Ovary (tissue), 9 donors: ENCODE measurements around the gene SLK. TPM values are rescaled to one million over a fixed set of nuclear protein-coding genes. Genes with fewer than 3 reads are reported as not detected.

Experiments used
- DNase-seq, 5 donors: peaks; one replicate each; pipeline ENCODE4 v3.0.0-alpha.2; 2019 to 2020
- H3K27ac ChIP-seq, 2 donors: fragments of 200-600 bp; one replicate each; pipeline versions ENCODE4 v1.5.1 to v1.8.0; 2019 to 2022
- H3K27me3 ChIP-seq: fragments of 200-600 bp; one replicate; pipeline ENCODE4 v1.8.0; 2022
- H3K36me3 ChIP-seq: fragments of 200-600 bp; sonication (generic); one replicate; pipeline ENCODE4 v1.5.1; 2019
- H3K4me1 ChIP-seq: one replicate; pipeline ENCODE4 v1.8.1; 2013; ENCODE audit warnings: mild to moderate bottlenecking, moderate library complexity; ENCODE audit not compliant: insufficient read depth
- H3K4me3 ChIP-seq: fragments of 200-600 bp; sonication (generic); one replicate; pipeline ENCODE4 v1.5.1; 2017
- H3K9me3 ChIP-seq, 2 donors: fragments of 200-600 bp in 1 of 2; sonication (generic) in 1 of 2; one replicate each; pipeline versions ENCODE4 v1.5.1 to v1.8.1; 2013 to 2019; ENCODE audit warnings: mild to moderate bottlenecking in 1 of 2, moderate library complexity in 1 of 2
- EP300 ChIP-seq: sonication (generic); formaldehyde crosslinking; IDR thresholded peaks from one replicate; pipeline ENCODE4 v1.6.1; 2017; ENCODE audit warnings: antibody characterized with exemption
- POLR2A ChIP-seq: fragments of 450-650 bp; IDR thresholded peaks from one replicate; pipeline ENCODE4 v1.6.1; 2017; ENCODE audit warnings: antibody characterized with exemption, mild to moderate bottlenecking, moderate library complexity
- WGBS, 3 donors: extraction: QIAGEN DNeasy Blood & Tissue Kit in 1 of 3; methylation state at CpG; one replicate each; pipeline versions ENCODE4 v1.1.5 to v1.1.7; 2013 to 2017; 5-methylcytosine and 5-hydroxymethylcytosine counted together
- intact Hi-C, 4 donors: fragments of 100-400 bp; cut with DNase I; formaldehyde crosslinking; loops; one replicate each; pipeline versions ENCODE4 v1.11.0 to v1.15.1; 2022 to 2023
- polyA plus RNA-seq, 2 donors: library from polyadenylated mRNA; stranded (reverse); fragments of 200-250 nt in 1 of 2; fragments of 350-450 nt in 1 of 2; fragmentation: Illumina TruSeq in 1 of 2; extraction: RNeasy Lipid Tissue Mini Kit (QIAGEN cat#74804) in 1 of 2; gene quantifications; one replicate each; pipeline ENCODE4 v1.2.3, GENCODE V29; 2013 to 2014
- total RNA-seq, 7 donors: library from RNA; depleted of rRNA in 2 of 7; stranded (reverse); fragments of >200 nt in 2 of 7; fragmentation: NEBNext Ultra II Directional in 3 of 7; extraction: Animal tissue kit (Norgen Biotek cat#: 25700) in 3 of 7; gene quantifications; one replicate each; pipeline versions ENCODE4 v1.1.0 to v1.2.4, GENCODE V29; 2016 to 2023
- TF ChIP-seq, protein P1 (sequence below), 3 donors: fragments of 450-650 bp in 2 of 3; fragments of 200-600 bp in 1 of 3; IDR thresholded peaks; one replicate each; pipeline versions ENCODE4 v1.5.1 to v1.8.0; 2016 to 2022; ENCODE audit warnings: antibody characterized with exemption in 3 of 3, mild to moderate bottlenecking in 1 of 3
- donor health status: DM: no; HTN: no; CAD: no; lungs with moderate emphysema.
- donor health status: DM: no; HTN: no; CAD: no.
- donor health status: Bipolar disorder and iron deficiency.
- donor health status: DM: yes; HTN: yes; CAD: no.
- donor health status: DM: no; HTN: no; CAD: no.
- donor health status: DM: yes; HTN: yes; CAD: no.

Gene SLK
- total and polyA plus RNA-seq, 9 donors, result 19.9 to 71.5 (median 43.4) TPM

DNA sequence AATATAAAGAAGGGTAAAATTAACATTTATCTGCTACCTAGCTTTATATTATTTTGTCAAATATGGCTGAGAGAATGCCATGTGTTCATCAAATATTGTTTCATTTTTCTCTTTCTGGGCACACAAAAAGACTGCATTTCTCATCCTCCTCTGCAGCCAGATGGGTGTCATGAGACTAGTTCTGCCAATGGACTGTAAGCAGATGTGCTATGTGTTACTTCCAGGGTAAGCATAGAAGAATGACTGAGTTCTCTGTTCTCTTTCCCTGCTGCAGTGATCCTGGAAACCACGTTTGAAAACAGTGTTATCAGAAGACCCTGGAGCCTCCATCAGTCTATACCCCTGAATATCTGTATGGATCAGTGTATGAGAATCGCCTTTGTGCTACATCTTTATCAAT, 24.1 kb upstream of the SLK start:
- 55 to 62% (median 60%) methylated on average over 2 of the region's 2 CpGs for WGBS, 3 donors
- H3K36me3 ChIP-seq, result no peaks in the 10 kb centered on the region
- intact Hi-C loops, result no loop called here
- no peaks in the 10 kb centered on the region for H3K9me3 ChIP-seq
- H3K4me3 ChIP-seq, result no peak overlapping the region
- TF ChIP-seq, protein P1, sequence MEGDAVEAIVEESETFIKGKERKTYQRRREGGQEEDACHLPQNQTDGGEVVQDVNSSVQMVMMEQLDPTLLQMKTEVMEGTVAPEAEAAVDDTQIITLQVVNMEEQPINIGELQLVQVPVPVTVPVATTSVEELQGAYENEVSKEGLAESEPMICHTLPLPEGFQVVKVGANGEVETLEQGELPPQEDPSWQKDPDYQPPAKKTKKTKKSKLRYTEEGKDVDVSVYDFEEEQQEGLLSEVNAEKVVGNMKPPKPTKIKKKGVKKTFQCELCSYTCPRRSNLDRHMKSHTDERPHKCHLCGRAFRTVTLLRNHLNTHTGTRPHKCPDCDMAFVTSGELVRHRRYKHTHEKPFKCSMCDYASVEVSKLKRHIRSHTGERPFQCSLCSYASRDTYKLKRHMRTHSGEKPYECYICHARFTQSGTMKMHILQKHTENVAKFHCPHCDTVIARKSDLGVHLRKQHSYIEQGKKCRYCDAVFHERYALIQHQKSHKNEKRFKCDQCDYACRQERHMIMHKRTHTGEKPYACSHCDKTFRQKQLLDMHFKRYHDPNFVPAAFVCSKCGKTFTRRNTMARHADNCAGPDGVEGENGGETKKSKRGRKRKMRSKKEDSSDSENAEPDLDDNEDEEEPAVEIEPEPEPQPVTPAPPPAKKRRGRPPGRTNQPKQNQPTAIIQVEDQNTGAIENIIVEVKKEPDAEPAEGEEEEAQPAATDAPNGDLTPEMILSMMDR (IDR thresholded peaks at IDR 0.05), result no peak
- TF ChIP-seq EP300 (no peak), POLR2A (no peak)
- no peaks in the 10 kb centered on the region for H3K4me1 ChIP-seq
- no peak for DNase-seq
- no peak overlapping the region for H3K27ac ChIP-seq
- H3K27me3 ChIP-seq, result no peaks in the 10 kb centered on the region

- Histone ChIP-seq H3K4me1 (no peaks in the 10 kb centered on the region), H3K36me3 (no peaks in the 10 kb centered on the region), H3K4me3 (no peak overlapping the region), H3K9me3 (no peaks in the 10 kb centered on the region), H3K27me3 (no peaks in the 10 kb centered on the region), H3K27ac (no peak overlapping the region)
- intact Hi-C loops, result no loop called here
- DNase-seq, result no peak
- no peak for TF ChIP-seq EP300
- no peak for TF ChIP-seq POLR2A
- TF ChIP-seq, protein P1 (IDR thresholded peaks at IDR 0.05), result no peak
- 95 to 97% (median 95%) methylated on average over 3 of the region's 3 CpGs for WGBS, 3 donors
Observed at GRCh38 chr10:103947799-103948516, 19.0 kb upstream of the SLK start.

GRCh38 chr10:103949728-103950127, 17.2 kb upstream of the SLK start:
- DNase-seq, result no peak
- 79 to 82% (median 81%) methylated on average over 4 of the region's 4 CpGs for WGBS, 3 donors

GRCh38 chr10:103951183-103951582, 15.8 kb upstream of the SLK start:
- Histone ChIP-seq H3K4me1 (no peaks in the 10 kb centered on the region), H3K9me3 (no peaks in the 10 kb centered on the region), H3K4me3 (no peak overlapping the region), H3K27me3 (no peaks in the 10 kb centered on the region), H3K27ac (no peak overlapping the region), H3K36me3 (no peaks in the 10 kb centered on the region)
- TF ChIP-seq, protein P1 (IDR thresholded peaks at IDR 0.05), result no peak
- TF ChIP-seq POLR2A (no peak), EP300 (no peak)
- no peak for DNase-seq
- WGBS, 3 donors, result 44 to 53% (median 49%) methylated on average over 2 of the region's 2 CpGs
- intact Hi-C loops, result no loop called here

More at GRCh38 chr10:103949728-103950127, 17.2 kb upstream of the SLK start:
- no peak overlapping the region for H3K4me3 ChIP-seq
- intact Hi-C loops, result no loop called here
- H3K27me3 ChIP-seq, result no peaks in the 10 kb centered on the region
- H3K9me3 ChIP-seq, result no peaks in the 10 kb centered on the region
- TF ChIP-seq, protein P1 (IDR thresholded peaks at IDR 0.05), result no peak
- no peak for TF ChIP-seq POLR2A
- no peak for TF ChIP-seq EP300
- H3K4me1 ChIP-seq, result no peaks in the 10 kb centered on the region
- H3K27ac ChIP-seq, result no peak overlapping the region
- H3K36me3 ChIP-seq, result no peaks in the 10 kb centered on the region
